ENCODE data around the gene ADGRG6.

DNA sequence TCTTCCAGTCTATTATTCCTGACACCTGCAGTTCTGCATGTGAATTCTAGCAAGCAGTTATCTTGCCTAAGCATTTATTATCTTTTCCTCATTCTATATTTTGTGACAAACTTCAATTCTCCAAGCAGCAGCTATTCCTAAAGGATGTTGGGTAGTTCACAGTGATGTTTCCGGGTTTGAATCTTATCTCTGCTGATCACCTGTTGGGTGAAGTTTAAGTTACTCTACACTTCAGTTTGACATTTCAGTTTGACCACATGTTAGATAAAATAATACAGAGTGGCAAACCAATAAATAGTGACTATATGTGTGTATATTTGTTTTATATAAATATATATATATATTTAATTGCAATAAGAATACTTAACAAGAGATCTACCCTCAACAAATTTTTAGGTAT is 168.6 kb downstream of the ADGRG6 start:
- TF ChIP-seq TBL1XR1 (IDR thresholded peaks at IDR 0.05; ENCODE audit: low read length in 2 of 2) (no peak), CBX8 (IDR thresholded peaks at IDR 0.05; ENCODE audit: borderline replicate concordance, extremely low read depth, low read depth, low read length, poor library complexity, severe bottlenecking) (no peak)
